HL-60 (cell line): ENCODE results near the gene SPIRE1.

ENCODE experiments used
- CTCF ChIP-seq: IDR thresholded peaks from one replicate; pipeline ENCODE4 v1.5.1; 2011; ENCODE audit warnings: low read length, control low read depth, inconsistent platforms; ENCODE audit not compliant: insufficient read depth
- GABPA ChIP-seq: IDR thresholded peaks from 2 replicates; pipeline ENCODE4 v1.6.1; 2012; ENCODE audit warnings: low read depth
- POLR2AphosphoS5 ChIP-seq: IDR thresholded peaks from 2 replicates; pipeline ENCODE4 v1.6.1; 2012; ENCODE audit warnings: low read depth
- REST ChIP-seq: IDR thresholded peaks from 2 replicates; pipeline ENCODE4 v1.6.1; 2012; ENCODE audit warnings: low read depth; ENCODE audit not compliant: insufficient replicate concordance

GRCh38 chr18:12421732-12422131 is 236.2 kb downstream of the SPIRE1 start:
- no peak for TF ChIP-seq CTCF
- no peak for TF ChIP-seq GABPA
- no peak for TF ChIP-seq REST
- no peak for TF ChIP-seq POLR2AphosphoS5
